GM18867 (cell line): ENCODE data around the gene SNIP1.
"Not testable (repeated sequence)": the region's sequence is repeated elsewhere in the genome, so short reads cannot be mapped to it uniquely, and the experiment has no call there.

Source experiments
- ATAC-seq: cut with Tn5 transposase; IDR thresholded peaks from one replicate; pipeline ENCODE4 v1.9.1; 2021; ENCODE audit warnings: mild to moderate bottlenecking, moderate library complexity; ENCODE audit not compliant: unreplicated experiment

SNIP1 gene

GRCh38 chr1:37559957-37560379, 5.9 kb upstream of the SNIP1 start:
- not testable (repeated sequence) for ATAC-seq

- no peak for ATAC-seq
Observed at GRCh38 chr1:37559080-37559479, 5.0 kb upstream of the SNIP1 start.

GRCh38 chr1:37558411-37558810, 4.3 kb upstream of the SNIP1 start:
- no peak for ATAC-seq

GRCh38 chr1:37557402-37557801, 3.3 kb upstream of the SNIP1 start:
- ATAC-seq, result no peak

GRCh38 chr1:37556712-37557196, 2.7 kb upstream of the SNIP1 start, which contains the start of gene DNALI1:
Gene DNALI1, plus strand, starts transcription at chr1:37556940. Its CDS starts 55 bp downstream, at chr1:37556995.
- ATAC-seq, result no peak

GRCh38 chr1:37553598-37553926, 531 bp downstream of the SNIP1 start:
- no peak for ATAC-seq

- ATAC-seq, result no peak
Observed at GRCh38 chr1:37549341-37549740, 4.8 kb downstream of the SNIP1 start.

- no peak for ATAC-seq
Observed at GRCh38 chr1:37545019-37545418, 9.1 kb downstream of the SNIP1 start.

- no peak for ATAC-seq
Observed at GRCh38 chr1:37544530-37544929, 9.6 kb downstream of the SNIP1 start.

- ATAC-seq, result no peak
Observed at GRCh38 chr1:37540036-37540785, 13.9 kb downstream of the SNIP1 start.

- ATAC-seq, result not testable (repeated sequence)
Observed at GRCh38 chr1:37539154-37539553, 14.9 kb downstream of the SNIP1 start.

GRCh38 chr1:37537378-37537777, 16.7 kb downstream of the SNIP1 start:
- ATAC-seq, result no peak

- ATAC-seq, result no peak
Observed at GRCh38 chr1:37533317-37534093, 20.6 kb downstream of the SNIP1 start.

GRCh38 chr1:37532418-37533156, 21.5 kb downstream of the SNIP1 start:
- ATAC-seq, result not testable (repeated sequence)

GRCh38 chr1:37529888-37530287, 24.2 kb downstream of the SNIP1 start:
- ATAC-seq, result not testable (repeated sequence)

GRCh38 chr1:37519613-37520012, 34.5 kb downstream of the SNIP1 start:
- ATAC-seq, result no peak

GRCh38 chr1:37518929-37519328, 35.2 kb downstream of the SNIP1 start:
- not testable (repeated sequence) for ATAC-seq

- not testable (repeated sequence) for ATAC-seq
Observed at GRCh38 chr1:37518241-37518640, 35.9 kb downstream of the SNIP1 start.

- ATAC-seq, result no peak
Observed at GRCh38 chr1:37517569-37517968, 36.5 kb downstream of the SNIP1 start.

- ATAC-seq, result no peak
Observed at GRCh38 chr1:37515185-37516034, 38.7 kb downstream of the SNIP1 start.
